HepG2 (cell line): ENCODE data around the gene SMYD1. TPM values are rescaled to one million over a fixed set of nuclear protein-coding genes. Genes with fewer than 3 reads are reported as not detected.

Experiments used
- GTF3A ChIP-seq: sonication (generic); formaldehyde crosslinking; conservative IDR thresholded peaks from 2 replicates; pipeline ENCODE4 v1.4.0; 2020; ENCODE audit warnings: mild to moderate bottlenecking, missing genetic modification reagents
- MTF1 ChIP-seq: sonication (generic); formaldehyde crosslinking; IDR thresholded peaks from 2 replicates; pipeline ENCODE4 v1.5.0; 2020; ENCODE audit warnings: missing genetic modification reagents
- MYC ChIP-seq: sonication (generic); formaldehyde crosslinking; IDR thresholded peaks from 2 replicates; pipeline ENCODE4 v1.9.0; 2021; ENCODE audit warnings: missing genetic modification reagents, borderline replicate concordance
- SALL1 ChIP-seq: sonication (generic); formaldehyde crosslinking; IDR thresholded peaks from 2 replicates; pipeline ENCODE4 v1.8.0; 2022; ENCODE audit warnings: mild to moderate bottlenecking, missing genetic modification reagents
- SETDB1 ChIP-seq: sonication (generic); formaldehyde crosslinking; IDR thresholded peaks from 2 replicates; pipeline ENCODE4 v1.5.1; 2020; ENCODE audit warnings: missing genetic modification reagents, mild to moderate bottlenecking, borderline replicate concordance
- SMARCE1 ChIP-seq: fragments of 450-650 bp; IDR thresholded peaks from 2 replicates; pipeline ENCODE4 v1.6.1; 2017; ENCODE audit warnings: borderline replicate concordance
- YEATS2 ChIP-seq: sonication (generic); formaldehyde crosslinking; IDR thresholded peaks from 2 replicates; pipeline ENCODE4 v1.4.0; 2020; ENCODE audit warnings: missing genetic modification reagents, borderline replicate concordance
- ZNF12 ChIP-seq: sonication (generic); formaldehyde crosslinking; IDR thresholded peaks from 2 replicates; pipeline ENCODE4 v1.5.0; 2020; ENCODE audit warnings: missing genetic modification reagents
- ZNF329 ChIP-seq: sonication (generic); formaldehyde crosslinking; IDR thresholded peaks from 2 replicates; pipeline ENCODE4 v1.9.0; 2021; ENCODE audit warnings: low read depth, mild to moderate bottlenecking, missing genetic modification reagents
- ZNF333 ChIP-seq: sonication (generic); formaldehyde crosslinking; IDR thresholded peaks from 2 replicates; pipeline ENCODE4 v1.4.0; 2020; ENCODE audit warnings: mild to moderate bottlenecking, missing genetic modification reagents, borderline replicate concordance
- ZSCAN31 ChIP-seq: sonication (generic); formaldehyde crosslinking; IDR thresholded peaks from 2 replicates; pipeline ENCODE4 v1.5.0; 2020; ENCODE audit warnings: low read depth, mild to moderate bottlenecking, missing genetic modification reagents
- polyA plus RNA-seq, 8 experiments: library from polyadenylated mRNA; depleted of rRNA in 3 of 8; stranded (reverse) in 7 of 8; unstranded in 1 of 8; fragments of >200 nt; fragmentation: Illumina TruSeq in 4 of 8; extraction: Trizol in 4 of 8; gene quantifications; 2 replicates each; pipeline versions ENCODE4 v1.2.1 to v1.2.3, GENCODE V29; 2011 to 2016; ENCODE audit warnings: low read depth in 4 of 8, missing spikeins in 1 of 8, mixed read lengths in 1 of 8; ENCODE audit not compliant: insufficient read depth in 1 of 8
- total RNA-seq, 5 experiments: library from RNA; depleted of rRNA; stranded (reverse); fragments of >200 nt; fragmentation: Illumina TruSeq; extraction: Trizol; gene quantifications; 2 replicates each; pipeline ENCODE4 v1.2.3, GENCODE V29; 2016; ENCODE audit warnings: low read depth in 1 of 5
- TF ChIP-seq, protein P1 (sequence below): sonication (generic); formaldehyde crosslinking; IDR thresholded peaks from 2 replicates; pipeline ENCODE4 v1.4.0; 2020; ENCODE audit warnings: missing genetic modification reagents
- TF ChIP-seq, protein P2 (sequence below): sonication (generic); formaldehyde crosslinking; IDR thresholded peaks from 2 replicates; pipeline ENCODE4 v1.4.0; 2020; ENCODE audit warnings: missing genetic modification reagents
- TF ChIP-seq, protein P3 (sequence below): sonication (generic); formaldehyde crosslinking; IDR thresholded peaks from 2 replicates; pipeline ENCODE4 v1.5.0; 2020; ENCODE audit warnings: missing genetic modification reagents
- TF ChIP-seq, protein P4 (sequence below): sonication (generic); formaldehyde crosslinking; IDR thresholded peaks from 2 replicates; pipeline ENCODE4 v1.4.0; 2020; ENCODE audit warnings: missing genetic modification reagents

The SMYD1 gene
- total and polyA plus RNA-seq, 2 of the 13 experiments (the other 11 are each of a cell fraction or from before 2014, with no cell fraction given), result not detected

DNA sequence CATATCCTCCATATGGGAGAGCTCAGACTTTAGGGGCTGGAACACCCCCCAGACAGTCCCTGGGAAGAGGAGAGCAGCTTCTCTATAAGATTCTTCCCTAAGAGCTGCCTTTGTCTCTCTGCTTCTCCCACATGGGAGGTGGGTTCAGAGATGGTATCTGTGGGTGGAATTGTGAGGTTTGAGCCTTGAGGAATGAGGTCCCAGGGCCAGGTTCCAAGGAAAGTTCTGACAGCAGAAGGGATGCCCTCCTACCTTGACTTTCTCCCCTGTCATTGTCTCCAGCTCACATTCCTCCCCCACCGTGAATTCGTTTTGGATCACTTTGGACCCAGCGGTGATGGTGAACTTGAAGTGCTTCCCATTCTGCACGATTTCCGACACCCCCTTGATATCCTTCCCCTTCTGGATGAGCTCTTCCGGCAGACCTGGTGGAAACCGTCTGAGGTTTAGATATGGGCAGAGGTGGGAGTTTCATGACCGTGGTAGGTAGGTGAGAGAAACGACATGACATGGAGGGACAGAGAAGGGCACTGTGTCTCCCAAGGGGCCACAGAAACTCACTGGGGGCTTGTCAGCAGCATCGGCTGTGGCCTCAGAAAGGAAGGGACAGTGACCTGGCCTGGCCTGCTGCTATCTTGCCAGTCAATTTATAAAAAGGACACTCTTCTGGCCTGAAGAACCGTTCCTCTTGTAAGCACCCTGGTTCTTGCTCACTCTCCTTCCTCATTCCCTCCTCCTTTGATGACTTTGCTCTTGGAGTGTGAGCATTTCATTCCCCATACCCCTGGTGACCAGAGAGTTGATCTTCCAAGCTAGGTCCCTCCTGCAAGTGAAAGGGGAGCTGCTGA lies 58.5 kb downstream of the SMYD1 start (continued):
- TF ChIP-seq ZSCAN31 (CRISPR knock-in tag) (peak; percentile 60; the same call in 1 of the 2 replicates), ZNF12 (CRISPR knock-in tag) (no peak), SMARCE1 (no peak), ZNF333 (0 out of 2 replicates have a peak, but pooled peaks have one; percentile 5), MTF1 (CRISPR knock-in tag) (no peak), ZNF329 (CRISPR knock-in tag) (no peak), MYC (no peak; the same call in 1 of the 2 replicates), GTF3A (CRISPR knock-in tag) (0 out of 2 replicates have a peak, but pooled peaks have one; percentile 69), YEATS2 (CRISPR knock-in tag) (no peak), SETDB1 (CRISPR knock-in tag) (0 out of 2 replicates have a peak, but pooled peaks have one; percentile 47), SALL1 (CRISPR knock-in tag) (no peak)
- TF ChIP-seq, protein P1, sequence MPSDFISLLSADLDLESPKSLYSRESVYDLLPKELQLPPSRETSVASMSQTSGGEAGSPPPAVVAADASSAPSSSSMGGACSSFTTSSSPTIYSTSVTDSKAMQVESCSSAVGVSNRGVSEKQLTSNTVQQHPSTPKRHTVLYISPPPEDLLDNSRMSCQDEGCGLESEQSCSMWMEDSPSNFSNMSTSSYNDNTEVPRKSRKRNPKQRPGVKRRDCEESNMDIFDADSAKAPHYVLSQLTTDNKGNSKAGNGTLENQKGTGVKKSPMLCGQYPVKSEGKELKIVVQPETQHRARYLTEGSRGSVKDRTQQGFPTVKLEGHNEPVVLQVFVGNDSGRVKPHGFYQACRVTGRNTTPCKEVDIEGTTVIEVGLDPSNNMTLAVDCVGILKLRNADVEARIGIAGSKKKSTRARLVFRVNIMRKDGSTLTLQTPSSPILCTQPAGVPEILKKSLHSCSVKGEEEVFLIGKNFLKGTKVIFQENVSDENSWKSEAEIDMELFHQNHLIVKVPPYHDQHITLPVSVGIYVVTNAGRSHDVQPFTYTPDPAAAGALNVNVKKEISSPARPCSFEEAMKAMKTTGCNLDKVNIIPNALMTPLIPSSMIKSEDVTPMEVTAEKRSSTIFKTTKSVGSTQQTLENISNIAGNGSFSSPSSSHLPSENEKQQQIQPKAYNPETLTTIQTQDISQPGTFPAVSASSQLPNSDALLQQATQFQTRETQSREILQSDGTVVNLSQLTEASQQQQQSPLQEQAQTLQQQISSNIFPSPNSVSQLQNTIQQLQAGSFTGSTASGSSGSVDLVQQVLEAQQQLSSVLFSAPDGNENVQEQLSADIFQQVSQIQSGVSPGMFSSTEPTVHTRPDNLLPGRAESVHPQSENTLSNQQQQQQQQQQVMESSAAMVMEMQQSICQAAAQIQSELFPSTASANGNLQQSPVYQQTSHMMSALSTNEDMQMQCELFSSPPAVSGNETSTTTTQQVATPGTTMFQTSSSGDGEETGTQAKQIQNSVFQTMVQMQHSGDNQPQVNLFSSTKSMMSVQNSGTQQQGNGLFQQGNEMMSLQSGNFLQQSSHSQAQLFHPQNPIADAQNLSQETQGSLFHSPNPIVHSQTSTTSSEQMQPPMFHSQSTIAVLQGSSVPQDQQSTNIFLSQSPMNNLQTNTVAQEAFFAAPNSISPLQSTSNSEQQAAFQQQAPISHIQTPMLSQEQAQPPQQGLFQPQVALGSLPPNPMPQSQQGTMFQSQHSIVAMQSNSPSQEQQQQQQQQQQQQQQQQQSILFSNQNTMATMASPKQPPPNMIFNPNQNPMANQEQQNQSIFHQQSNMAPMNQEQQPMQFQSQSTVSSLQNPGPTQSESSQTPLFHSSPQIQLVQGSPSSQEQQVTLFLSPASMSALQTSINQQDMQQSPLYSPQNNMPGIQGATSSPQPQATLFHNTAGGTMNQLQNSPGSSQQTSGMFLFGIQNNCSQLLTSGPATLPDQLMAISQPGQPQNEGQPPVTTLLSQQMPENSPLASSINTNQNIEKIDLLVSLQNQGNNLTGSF (CRISPR knock-in tag), result peak; percentile 19; the same call in 1 of the 2 replicates
- TF ChIP-seq, protein P2, sequence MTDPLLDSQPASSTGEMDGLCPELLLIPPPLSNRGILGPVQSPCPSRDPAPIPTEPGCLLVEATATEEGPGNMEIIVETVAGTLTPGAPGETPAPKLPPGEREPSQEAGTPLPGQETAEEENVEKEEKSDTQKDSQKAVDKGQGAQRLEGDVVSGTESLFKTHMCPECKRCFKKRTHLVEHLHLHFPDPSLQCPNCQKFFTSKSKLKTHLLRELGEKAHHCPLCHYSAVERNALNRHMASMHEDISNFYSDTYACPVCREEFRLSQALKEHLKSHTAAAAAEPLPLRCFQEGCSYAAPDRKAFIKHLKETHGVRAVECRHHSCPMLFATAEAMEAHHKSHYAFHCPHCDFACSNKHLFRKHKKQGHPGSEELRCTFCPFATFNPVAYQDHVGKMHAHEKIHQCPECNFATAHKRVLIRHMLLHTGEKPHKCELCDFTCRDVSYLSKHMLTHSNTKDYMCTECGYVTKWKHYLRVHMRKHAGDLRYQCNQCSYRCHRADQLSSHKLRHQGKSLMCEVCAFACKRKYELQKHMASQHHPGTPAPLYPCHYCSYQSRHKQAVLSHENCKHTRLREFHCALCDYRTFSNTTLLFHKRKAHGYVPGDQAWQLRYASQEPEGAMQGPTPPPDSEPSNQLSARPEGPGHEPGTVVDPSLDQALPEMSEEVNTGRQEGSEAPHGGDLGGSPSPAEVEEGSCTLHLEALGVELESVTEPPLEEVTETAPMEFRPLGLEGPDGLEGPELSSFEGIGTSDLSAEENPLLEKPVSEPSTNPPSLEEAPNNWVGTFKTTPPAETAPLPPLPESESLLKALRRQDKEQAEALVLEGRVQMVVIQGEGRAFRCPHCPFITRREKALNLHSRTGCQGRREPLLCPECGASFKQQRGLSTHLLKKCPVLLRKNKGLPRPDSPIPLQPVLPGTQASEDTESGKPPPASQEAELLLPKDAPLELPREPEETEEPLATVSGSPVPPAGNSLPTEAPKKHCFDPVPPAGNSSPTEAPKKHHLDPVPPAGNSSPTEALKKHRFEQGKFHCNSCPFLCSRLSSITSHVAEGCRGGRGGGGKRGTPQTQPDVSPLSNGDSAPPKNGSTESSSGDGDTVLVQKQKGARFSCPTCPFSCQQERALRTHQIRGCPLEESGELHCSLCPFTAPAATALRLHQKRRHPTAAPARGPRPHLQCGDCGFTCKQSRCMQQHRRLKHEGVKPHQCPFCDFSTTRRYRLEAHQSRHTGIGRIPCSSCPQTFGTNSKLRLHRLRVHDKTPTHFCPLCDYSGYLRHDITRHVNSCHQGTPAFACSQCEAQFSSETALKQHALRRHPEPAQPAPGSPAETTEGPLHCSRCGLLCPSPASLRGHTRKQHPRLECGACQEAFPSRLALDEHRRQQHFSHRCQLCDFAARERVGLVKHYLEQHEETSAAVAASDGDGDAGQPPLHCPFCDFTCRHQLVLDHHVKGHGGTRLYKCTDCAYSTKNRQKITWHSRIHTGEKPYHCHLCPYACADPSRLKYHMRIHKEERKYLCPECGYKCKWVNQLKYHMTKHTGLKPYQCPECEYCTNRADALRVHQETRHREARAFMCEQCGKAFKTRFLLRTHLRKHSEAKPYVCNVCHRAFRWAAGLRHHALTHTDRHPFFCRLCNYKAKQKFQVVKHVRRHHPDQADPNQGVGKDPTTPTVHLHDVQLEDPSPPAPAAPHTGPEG (CRISPR knock-in tag), result peak; percentile 22; the same call in 1 of the 2 replicates
- TF ChIP-seq, protein P3, sequence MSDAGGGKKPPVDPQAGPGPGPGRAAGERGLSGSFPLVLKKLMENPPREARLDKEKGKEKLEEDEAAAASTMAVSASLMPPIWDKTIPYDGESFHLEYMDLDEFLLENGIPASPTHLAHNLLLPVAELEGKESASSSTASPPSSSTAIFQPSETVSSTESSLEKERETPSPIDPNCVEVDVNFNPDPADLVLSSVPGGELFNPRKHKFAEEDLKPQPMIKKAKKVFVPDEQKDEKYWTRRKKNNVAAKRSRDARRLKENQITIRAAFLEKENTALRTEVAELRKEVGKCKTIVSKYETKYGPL, result no peak
- TF ChIP-seq, protein P4, sequence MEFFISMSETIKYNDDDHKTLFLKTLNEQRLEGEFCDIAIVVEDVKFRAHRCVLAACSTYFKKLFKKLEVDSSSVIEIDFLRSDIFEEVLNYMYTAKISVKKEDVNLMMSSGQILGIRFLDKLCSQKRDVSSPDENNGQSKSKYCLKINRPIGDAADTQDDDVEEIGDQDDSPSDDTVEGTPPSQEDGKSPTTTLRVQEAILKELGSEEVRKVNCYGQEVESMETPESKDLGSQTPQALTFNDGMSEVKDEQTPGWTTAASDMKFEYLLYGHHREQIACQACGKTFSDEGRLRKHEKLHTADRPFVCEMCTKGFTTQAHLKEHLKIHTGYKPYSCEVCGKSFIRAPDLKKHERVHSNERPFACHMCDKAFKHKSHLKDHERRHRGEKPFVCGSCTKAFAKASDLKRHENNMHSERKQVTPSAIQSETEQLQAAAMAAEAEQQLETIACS (CRISPR knock-in tag), result no peak
